IPS DF 6.9 (cell line): Measurements from ENCODE around the gene CD99L2.
"Not testable (repeated sequence)": the region's sequence is repeated elsewhere in the genome, so short reads cannot be mapped to it uniquely, and the experiment has no call there.

Source experiments
- DNase-seq: peaks from one replicate; pipeline ENCODE4 v3.0.0-alpha.2; 2013; ENCODE audit warnings: low read depth, low spot score
- H3K27ac ChIP-seq: one replicate; pipeline ENCODE4 v1.5.1; 2013; ENCODE audit warnings: low read length, control low read depth
- H3K27me3 ChIP-seq: 2 replicates; pipeline ENCODE4 v1.6.1; 2013; ENCODE audit warnings: mild to moderate bottlenecking, low read length; ENCODE audit not compliant: control insufficient read depth, insufficient read depth
- H3K36me3 ChIP-seq: 2 replicates; pipeline ENCODE4 v1.6.1; 2013; ENCODE audit warnings: low read length; ENCODE audit not compliant: control insufficient read depth, insufficient read depth
- H3K4me1 ChIP-seq: 2 replicates; pipeline ENCODE4 v1.6.1; 2013; ENCODE audit warnings: low read length; ENCODE audit not compliant: control insufficient read depth, insufficient read depth
- H3K4me3 ChIP-seq: 2 replicates; pipeline ENCODE4 v1.5.1; 2013; ENCODE audit warnings: mild to moderate bottlenecking, low read length
- H3K9me3 ChIP-seq: 2 replicates; pipeline ENCODE4 v1.6.1; 2013; ENCODE audit warnings: low read length, inconsistent platforms; ENCODE audit not compliant: control insufficient read depth, insufficient read depth
- WGBS: extraction: QIAGEN DNeasy Blood & Tissue Kit; methylation state at CpG from one replicate; pipeline ENCODE4 v1.1.7; 2013; ENCODE audit warnings: mixed read lengths, missing lambda C conversion rate; ENCODE audit not compliant: insufficient read length, insufficient coverage; 5-methylcytosine and 5-hydroxymethylcytosine counted together

CD99L2 gene

DNA sequence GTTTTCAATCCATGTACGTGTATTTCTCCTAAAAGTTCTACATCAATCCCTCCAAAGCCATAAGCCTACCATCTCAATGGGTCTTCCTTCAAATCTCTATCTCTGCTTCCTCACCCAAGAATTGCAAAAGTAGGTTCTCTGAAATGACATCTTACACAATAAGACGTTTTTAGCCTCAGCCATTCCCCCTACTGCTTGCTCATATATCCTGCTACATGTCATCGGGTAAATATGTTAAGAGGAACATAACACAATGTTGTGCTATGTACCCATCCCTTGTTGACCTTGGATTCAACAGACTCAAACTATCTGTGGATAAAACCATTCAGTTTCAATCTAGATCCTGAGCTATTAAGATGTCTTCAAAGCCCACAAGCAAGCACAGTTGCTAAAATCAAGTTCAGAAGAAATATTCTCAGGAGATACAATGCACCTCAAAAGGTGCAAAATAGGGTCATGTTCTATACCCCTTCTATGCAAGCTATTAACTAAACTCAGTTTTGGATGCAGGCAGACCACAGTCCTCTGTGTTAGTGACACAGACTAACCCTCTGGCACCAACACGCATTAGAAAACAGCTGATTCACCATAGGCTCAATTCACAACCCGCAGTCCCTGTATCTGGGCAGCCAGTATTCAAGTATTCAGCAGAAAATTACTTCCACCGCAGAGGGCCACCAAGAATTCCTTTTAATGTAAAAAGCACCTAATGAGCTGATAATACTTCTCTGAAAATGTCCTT is 56.8 kb downstream of the CD99L2 start:
- no CpG with 5 or more reads among the region's 6 CpGs for WGBS
- Histone ChIP-seq H3K9me3 (no peaks in the 10 kb centered on the region), H3K27ac (no peak overlapping the region), H3K27me3 (no peaks in the 10 kb centered on the region), H3K4me1 (no peaks in the 10 kb centered on the region), H3K4me3 (no peak overlapping the region), H3K36me3 (no peaks in the 10 kb centered on the region)
- DNase-seq = no peak

DNA sequence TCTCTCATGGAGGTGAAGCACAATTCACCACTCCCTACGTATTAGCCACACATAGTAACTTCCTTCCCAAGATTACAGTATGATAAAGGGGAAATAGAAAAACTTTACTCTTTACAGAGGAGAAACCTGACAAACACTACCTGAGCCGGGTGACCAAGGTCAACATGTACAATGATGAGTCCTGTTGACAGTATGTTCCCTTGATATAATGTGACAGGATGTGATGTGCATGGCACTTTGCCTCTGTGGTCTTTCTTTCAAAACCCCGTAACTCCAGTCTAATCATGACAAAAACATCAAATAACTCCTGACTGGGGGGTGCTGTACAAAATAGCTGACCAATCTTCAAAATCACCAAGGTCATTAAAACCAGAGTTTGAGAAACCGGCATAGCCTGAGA is 60.6 kb downstream of the CD99L2 start:
- Histone ChIP-seq H3K4me3 (no peak overlapping the region), H3K9me3 (no peaks in the 10 kb centered on the region), H3K27me3 (no peaks in the 10 kb centered on the region), H3K27ac (no peak overlapping the region), H3K4me1 (no peaks in the 10 kb centered on the region), H3K36me3 (no peaks in the 10 kb centered on the region)
- DNase-seq = no peak
- WGBS = no CpG with 5 or more reads among the region's 4 CpGs

DNA sequence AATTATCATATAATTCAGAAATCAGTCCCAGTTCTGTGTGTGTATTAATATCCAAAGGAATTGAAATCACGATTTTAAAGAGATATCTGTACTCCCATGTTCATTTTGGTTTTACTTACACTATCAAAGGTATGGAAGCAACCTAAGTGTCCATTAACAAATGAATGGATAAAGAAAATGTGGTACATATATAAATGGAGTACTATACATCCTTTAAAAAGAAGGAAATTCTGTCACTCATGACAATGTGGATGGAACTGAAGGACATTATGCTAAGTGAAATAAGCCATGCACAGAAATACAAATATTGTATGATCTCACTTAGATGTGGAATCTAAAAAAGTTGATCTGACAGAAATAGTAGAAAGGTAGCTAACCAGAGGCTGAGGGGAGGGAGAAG is 63.8 kb downstream of the CD99L2 start:
- Histone ChIP-seq H3K27ac (no peak overlapping the region), H3K36me3 (no peaks in the 10 kb centered on the region), H3K4me1 (no peaks in the 10 kb centered on the region), H3K27me3 (no peaks in the 10 kb centered on the region), H3K9me3 (no peaks in the 10 kb centered on the region), H3K4me3 (no peak overlapping the region)
- no peak for DNase-seq
- no CpG with 5 or more reads among the region's 1 CpG for WGBS

DNA sequence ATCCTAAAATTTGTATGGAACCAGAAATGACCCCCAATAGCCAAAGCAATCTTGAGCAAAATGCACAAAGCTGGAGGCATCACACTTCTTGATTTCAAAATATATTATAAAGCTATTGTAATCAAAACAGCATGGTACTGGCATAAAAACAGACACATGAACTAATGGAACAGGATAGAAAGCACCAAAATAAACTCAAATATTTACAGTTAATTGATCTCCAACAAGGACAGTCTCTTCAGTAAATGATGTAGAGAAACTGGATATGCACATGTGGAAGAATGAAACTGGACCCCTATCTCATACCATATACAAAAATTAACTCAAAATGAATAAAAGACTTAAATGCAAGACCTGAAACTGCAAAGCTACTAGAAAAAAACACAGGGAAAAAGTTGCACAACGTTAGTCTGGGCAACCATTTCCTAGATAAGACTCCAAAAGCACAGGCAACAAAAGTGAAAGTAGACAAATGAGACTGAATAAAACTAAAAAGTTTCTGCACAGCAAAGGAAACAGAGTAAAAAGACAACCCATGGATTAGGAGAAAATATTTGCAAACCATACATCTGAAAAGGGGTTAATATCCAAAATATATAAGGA is 64.9 kb downstream of the CD99L2 start:
- no peaks in the 10 kb centered on the region for H3K9me3 ChIP-seq
- H3K4me3 ChIP-seq = no peak overlapping the region
- WGBS = no CpG with 5 or more reads among the region's 1 CpG
- DNase-seq = no peak
- H3K36me3 ChIP-seq = no peaks in the 10 kb centered on the region
- H3K27ac ChIP-seq = no peak overlapping the region
- no peaks in the 10 kb centered on the region for H3K4me1 ChIP-seq
- no peaks in the 10 kb centered on the region for H3K27me3 ChIP-seq

DNA sequence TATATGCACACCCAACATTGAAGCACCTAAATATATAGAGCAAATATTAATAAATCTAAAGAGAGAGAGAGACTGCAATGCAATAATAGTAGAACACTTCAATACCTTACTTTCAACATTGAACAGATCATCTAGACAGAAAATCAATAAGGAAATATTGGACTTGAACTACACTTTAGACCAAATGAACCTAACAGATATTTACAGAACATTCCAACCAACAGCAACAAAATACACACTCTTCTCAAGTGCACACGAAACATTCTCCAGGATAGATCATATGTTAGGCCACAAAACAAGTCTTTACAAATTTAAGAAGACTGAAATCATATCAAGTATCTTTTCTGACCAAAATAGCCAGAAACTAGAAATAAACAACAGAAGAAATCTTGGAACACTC is 66.6 kb downstream of the CD99L2 start:
- H3K4me1 ChIP-seq = no peaks in the 10 kb centered on the region
- H3K27me3 ChIP-seq = no peaks in the 10 kb centered on the region
- no peak for DNase-seq
- H3K27ac ChIP-seq = no peak overlapping the region
- H3K9me3 ChIP-seq = no peaks in the 10 kb centered on the region
- WGBS = no CpG with 5 or more reads among the region's 1 CpG
- no peak overlapping the region for H3K4me3 ChIP-seq
- no peaks in the 10 kb centered on the region for H3K36me3 ChIP-seq

DNA sequence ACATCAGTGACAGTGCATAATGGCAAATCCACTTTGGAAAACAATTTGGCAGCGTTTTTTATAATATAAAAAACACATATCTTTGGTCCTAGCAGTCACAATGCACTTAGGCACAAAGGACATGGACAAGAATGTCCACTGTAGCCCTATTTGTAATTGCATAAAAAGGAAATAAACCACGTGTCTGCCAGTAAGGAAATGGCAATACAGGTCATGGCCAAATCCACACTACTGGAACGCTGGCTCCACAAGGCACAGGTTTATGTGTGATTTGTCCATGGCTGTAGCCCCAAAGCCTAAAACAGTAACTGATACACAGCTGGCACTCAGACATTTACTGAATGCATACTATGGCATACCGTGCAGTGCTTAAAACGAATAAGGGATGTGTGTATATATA is 69.7 kb downstream of the CD99L2 start:
- no CpG with 5 or more reads among the region's 5 CpGs for WGBS
- Histone ChIP-seq H3K27me3 (no peaks in the 10 kb centered on the region), H3K9me3 (no peaks in the 10 kb centered on the region), H3K36me3 (no peaks in the 10 kb centered on the region), H3K27ac (no peak overlapping the region), H3K4me3 (no peak overlapping the region), H3K4me1 (no peaks in the 10 kb centered on the region)
- DNase-seq = no peak

DNA sequence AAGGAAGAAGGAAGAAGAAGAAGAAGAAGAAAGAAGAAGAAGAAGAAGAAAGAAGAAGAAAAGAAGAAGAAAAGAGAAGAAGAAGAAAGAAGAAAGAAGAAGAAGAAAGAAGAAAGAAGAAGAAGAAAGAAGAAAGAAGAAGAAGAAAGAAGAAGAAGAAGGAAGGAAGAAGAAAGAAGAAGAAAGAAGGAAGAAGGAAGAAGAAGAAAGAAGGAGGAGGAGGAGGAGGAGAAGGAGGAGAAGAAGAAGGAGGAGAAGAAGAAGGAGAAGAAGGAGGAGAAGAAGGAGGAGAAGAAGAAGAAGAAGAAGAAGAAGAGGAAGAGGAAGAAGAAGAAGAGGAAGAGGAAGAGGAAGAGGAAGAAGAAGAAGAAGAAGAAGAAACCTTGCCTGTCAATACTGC is 74.1 kb downstream of the CD99L2 start:
- not testable (repeated sequence) for H3K27me3 ChIP-seq, DNase-seq

DNA sequence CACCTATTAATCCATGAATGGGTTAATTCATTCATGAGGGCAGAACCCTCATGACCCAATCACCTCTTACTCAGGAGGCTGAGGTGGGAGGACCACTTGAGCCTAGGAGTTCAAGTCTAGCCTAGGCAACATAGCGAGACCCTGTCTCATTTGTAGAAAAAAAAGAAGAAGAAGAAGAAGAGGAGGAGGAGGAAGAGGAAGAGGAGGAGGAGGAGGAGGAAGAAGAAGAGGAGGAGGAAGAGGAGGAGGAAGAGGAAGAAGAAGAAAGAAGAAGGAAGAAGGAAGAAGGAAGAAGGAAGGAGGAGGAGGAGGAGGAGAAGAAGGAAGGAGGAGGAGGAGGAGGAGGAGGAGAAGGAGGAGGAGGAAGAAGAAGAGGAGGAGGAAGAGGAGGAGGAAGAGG is 74.6 kb downstream of the CD99L2 start:
- WGBS = no CpG with 5 or more reads among the region's 1 CpG
- H3K4me1 ChIP-seq, DNase-seq, H3K9me3 ChIP-seq, H3K27ac ChIP-seq, H3K27me3 ChIP-seq, H3K4me3 ChIP-seq, H3K36me3 ChIP-seq: not testable (repeated sequence)

More for the DNA sequence above, 74.1 kb downstream of the CD99L2 start:
- H3K27ac ChIP-seq, H3K4me3 ChIP-seq, H3K4me1 ChIP-seq, H3K36me3 ChIP-seq, H3K9me3 ChIP-seq: not testable (repeated sequence)

DNA sequence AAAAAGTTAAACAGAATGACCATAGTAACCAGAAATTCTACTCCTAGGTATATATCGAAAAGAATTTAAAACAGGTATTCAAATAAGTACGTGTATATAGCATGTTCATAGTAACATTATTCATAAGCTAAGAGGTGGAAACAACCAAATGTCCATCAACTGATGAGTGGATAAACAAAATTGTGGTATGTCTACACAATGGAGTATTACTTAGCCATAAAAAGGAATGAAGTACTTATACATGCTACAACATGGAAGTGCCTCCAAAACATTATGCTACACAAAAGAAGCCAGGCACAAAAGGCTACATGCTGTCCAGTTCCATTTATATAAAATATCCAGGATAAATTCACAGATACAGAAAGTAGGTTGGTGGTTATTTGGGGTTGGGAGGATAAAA is 76.5 kb downstream of the CD99L2 start:
- no peaks in the 10 kb centered on the region for H3K36me3 ChIP-seq
- H3K9me3 ChIP-seq = no peaks in the 10 kb centered on the region
- no peaks in the 10 kb centered on the region for H3K4me1 ChIP-seq
- H3K27ac ChIP-seq = no peak overlapping the region
- no CpG with 5 or more reads among the region's 2 CpGs for WGBS
- H3K27me3 ChIP-seq = no peaks in the 10 kb centered on the region
- DNase-seq = no peak
- H3K4me3 ChIP-seq = no peak overlapping the region

DNA sequence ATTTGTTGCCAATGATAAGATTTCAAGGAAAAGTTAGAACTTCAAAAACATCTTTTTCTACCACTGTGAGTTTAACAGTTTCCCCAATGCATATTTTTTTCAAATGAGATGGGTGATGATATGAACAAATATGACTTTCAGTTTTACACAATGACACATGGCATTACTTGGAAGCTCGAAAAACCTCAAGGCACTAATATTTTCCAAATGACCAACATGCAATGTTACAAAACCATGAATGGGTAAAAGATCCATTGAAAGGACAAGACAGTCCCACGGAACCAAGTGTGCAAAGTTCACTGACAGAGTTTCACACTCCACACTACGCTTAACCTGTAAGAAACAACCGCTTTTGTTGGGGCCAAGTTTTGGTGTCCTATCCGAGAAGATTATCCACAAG is 84.5 kb downstream of the CD99L2 start:
- no peaks in the 10 kb centered on the region for H3K36me3 ChIP-seq
- no peaks in the 10 kb centered on the region for H3K9me3 ChIP-seq
- no peaks in the 10 kb centered on the region for H3K4me1 ChIP-seq
- no peak overlapping the region for H3K27ac ChIP-seq
- H3K4me3 ChIP-seq = no peak overlapping the region
- H3K27me3 ChIP-seq = no peaks in the 10 kb centered on the region
- no CpG with 5 or more reads among the region's 5 CpGs for WGBS
- DNase-seq = no peak

DNA sequence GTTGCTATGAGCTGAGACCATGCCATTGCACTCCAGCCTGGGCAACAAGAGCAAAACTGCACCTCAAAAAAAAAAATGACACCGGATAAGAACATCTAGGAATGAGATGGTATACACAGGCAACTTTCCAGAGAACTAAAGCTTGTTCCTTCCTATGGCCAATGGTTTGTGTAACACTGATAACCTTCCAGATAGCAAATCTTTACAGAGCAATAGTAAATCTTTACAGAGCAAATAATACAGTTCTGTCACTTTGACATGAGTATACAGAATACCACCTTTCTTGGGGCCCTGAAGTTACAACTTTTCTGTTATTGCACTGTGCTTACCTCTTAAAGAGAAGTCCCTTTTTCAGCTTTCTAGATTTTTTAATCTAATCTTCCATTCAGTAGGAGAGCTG is 91.6 kb downstream of the CD99L2 start:
- H3K4me3 ChIP-seq = no peak overlapping the region
- DNase-seq = no peak
- H3K4me1 ChIP-seq = no peaks in the 10 kb centered on the region
- no peaks in the 10 kb centered on the region for H3K27me3 ChIP-seq
- no peaks in the 10 kb centered on the region for H3K36me3 ChIP-seq
- H3K9me3 ChIP-seq = no peaks in the 10 kb centered on the region
- WGBS = no CpG with 5 or more reads among the region's 1 CpG
- no peak overlapping the region for H3K27ac ChIP-seq
